WTC11 (cell line): Measurements from ENCODE around the gene SIGLEC1. TPM values are rescaled to one million over a fixed set of nuclear protein-coding genes. Genes with fewer than 3 reads are reported as not detected.

ENCODE experiments used
- ATAC-seq: fragments of 200-7000 bp; cut with Tn5 transposase; 2 replicates; pipeline ENCODE4 v1.10.0; 2021; ENCODE audit warnings: mild to moderate bottlenecking, moderate library complexity
- CTCF ChIA-PET: fragments of 300-600 bp; sonication (Branson Sonifier 250); formaldehyde crosslinking; loops from one replicate; lab custom pipeline; 2021; ENCODE audit warnings: antibody characterized with exemption; lab: Charles Lee
- POLR2A ChIA-PET: fragments of 350-600 bp; sonication (Branson Sonifier 250); formaldehyde crosslinking; loops from one replicate; lab custom pipeline; 2021; ENCODE audit warnings: antibody characterized with exemption; lab: Charles Lee
- DNase-seq: peaks from one replicate; pipeline ENCODE4 v3.0.0; 2021; ENCODE audit warnings: low spot score
- H3K27ac Mint-ChIP-seq: 2 replicates; pipeline ENCODE4 v1.8.0; 2021; ENCODE audit warnings: mixed read lengths
- H3K27me3 Mint-ChIP-seq: 2 replicates; pipeline ENCODE4 v1.8.0; 2021; ENCODE audit warnings: low read depth, mild to moderate bottlenecking, moderate library complexity, mixed read lengths
- H3K36me3 Mint-ChIP-seq: 2 replicates; pipeline ENCODE4 v1.8.0; 2021; ENCODE audit warnings: mixed read lengths
- H3K4me1 Mint-ChIP-seq: 2 replicates; pipeline ENCODE4 v1.8.0; 2022; ENCODE audit warnings: mixed read lengths
- H3K4me3 Mint-ChIP-seq: 2 replicates; pipeline ENCODE4 v1.8.0; 2021; ENCODE audit warnings: mild to moderate bottlenecking, moderate library complexity, mixed read lengths
- H3K9me3 Mint-ChIP-seq: 2 replicates; pipeline ENCODE4 v1.8.0; 2021; ENCODE audit warnings: mixed read lengths
- ARID4B ChIP-seq: sonication (generic); formaldehyde crosslinking; IDR thresholded peaks from 2 replicates; pipeline ENCODE4 v1.8.0; 2023; ENCODE audit warnings: missing genetic modification reagents, mild to moderate bottlenecking, borderline replicate concordance
- CREM ChIP-seq: sonication (generic); formaldehyde crosslinking; IDR thresholded peaks from 2 replicates; pipeline ENCODE4 v1.8.1; 2022; ENCODE audit warnings: mild to moderate bottlenecking, missing genetic modification reagents, moderate library complexity
- GABPB1 ChIP-seq: sonication (generic); formaldehyde crosslinking; IDR thresholded peaks from 2 replicates; pipeline ENCODE4 v1.8.1; 2023; ENCODE audit warnings: mild to moderate bottlenecking, missing genetic modification reagents
- NFATC4 ChIP-seq: fragments of 250-450 bp; sonication (Bioruptor Pico); IDR thresholded peaks from 2 replicates; pipeline ENCODE4 v1.9.0; 2021; ENCODE audit warnings: mild to moderate bottlenecking
- NFYB ChIP-seq: sonication (generic); formaldehyde crosslinking; conservative IDR thresholded peaks from 2 replicates; pipeline ENCODE4 v1.8.0; 2022; ENCODE audit warnings: low read depth, missing genetic modification reagents
- NR2C2 ChIP-seq: sonication (generic); formaldehyde crosslinking; IDR thresholded peaks from 2 replicates; pipeline ENCODE4 v1.8.0; 2022; ENCODE audit warnings: mild to moderate bottlenecking, missing genetic modification reagents
- PREB ChIP-seq: sonication (generic); formaldehyde crosslinking; IDR thresholded peaks from 2 replicates; pipeline ENCODE4 v1.8.1; 2022; ENCODE audit warnings: mild to moderate bottlenecking, missing genetic modification reagents, moderate library complexity, borderline replicate concordance
- SOX15 ChIP-seq: fragments of 250-450 bp; sonication (Bioruptor Pico); IDR thresholded peaks from 2 replicates; pipeline ENCODE4 v1.9.0; 2021; ENCODE audit warnings: mild to moderate bottlenecking
- USF1 ChIP-seq: sonication (generic); formaldehyde crosslinking; IDR thresholded peaks from 2 replicates; pipeline ENCODE4 v1.8.0; 2022; ENCODE audit warnings: mild to moderate bottlenecking, missing genetic modification reagents
- USF2 ChIP-seq: sonication (generic); formaldehyde crosslinking; IDR thresholded peaks from 2 replicates; pipeline ENCODE4 v1.8.1; 2023; ENCODE audit warnings: mild to moderate bottlenecking, missing genetic modification reagents, moderate library complexity
- ZNF121 ChIP-seq: sonication (generic); formaldehyde crosslinking; IDR thresholded peaks from 2 replicates; pipeline ENCODE4 v1.8.0; 2023; ENCODE audit warnings: missing genetic modification reagents
- ZNF532 ChIP-seq: fragments of 250-450 bp; sonication (Bioruptor Pico); IDR thresholded peaks from 2 replicates; pipeline ENCODE4 v1.9.0; 2021; ENCODE audit warnings: mild to moderate bottlenecking, borderline replicate concordance
- total RNA-seq: library from RNA; stranded (reverse); gene quantifications from 3 replicates; pipeline ENCODE4 v1.2.3, GENCODE V29; 2021
- TF ChIP-seq, protein P1 (sequence below): sonication (generic); formaldehyde crosslinking; IDR thresholded peaks from 2 replicates; pipeline ENCODE4 v1.8.0; 2022; ENCODE audit warnings: mild to moderate bottlenecking, missing genetic modification reagents
- TF ChIP-seq, protein P2 (sequence below): sonication (generic); formaldehyde crosslinking; conservative IDR thresholded peaks from 2 replicates; pipeline ENCODE4 v1.8.1; 2023; ENCODE audit warnings: mild to moderate bottlenecking, low read depth, missing genetic modification reagents, moderate library complexity
- TF ChIP-seq, protein P3 (sequence below): fragments of 250-450 bp; sonication (Bioruptor Pico); conservative IDR thresholded peaks from 2 replicates; pipeline ENCODE4 v1.9.0; 2021; ENCODE audit warnings: mild to moderate bottlenecking
- TF ChIP-seq, protein P4 (sequence below): fragments of 250-450 bp; sonication (Bioruptor Pico); IDR thresholded peaks from 2 replicates; pipeline ENCODE4 v1.8.0; 2021; ENCODE audit warnings: mild to moderate bottlenecking

Gene SIGLEC1
- total RNA-seq, 1 experiment from 2014 or later = 0.04 TPM

DNA sequence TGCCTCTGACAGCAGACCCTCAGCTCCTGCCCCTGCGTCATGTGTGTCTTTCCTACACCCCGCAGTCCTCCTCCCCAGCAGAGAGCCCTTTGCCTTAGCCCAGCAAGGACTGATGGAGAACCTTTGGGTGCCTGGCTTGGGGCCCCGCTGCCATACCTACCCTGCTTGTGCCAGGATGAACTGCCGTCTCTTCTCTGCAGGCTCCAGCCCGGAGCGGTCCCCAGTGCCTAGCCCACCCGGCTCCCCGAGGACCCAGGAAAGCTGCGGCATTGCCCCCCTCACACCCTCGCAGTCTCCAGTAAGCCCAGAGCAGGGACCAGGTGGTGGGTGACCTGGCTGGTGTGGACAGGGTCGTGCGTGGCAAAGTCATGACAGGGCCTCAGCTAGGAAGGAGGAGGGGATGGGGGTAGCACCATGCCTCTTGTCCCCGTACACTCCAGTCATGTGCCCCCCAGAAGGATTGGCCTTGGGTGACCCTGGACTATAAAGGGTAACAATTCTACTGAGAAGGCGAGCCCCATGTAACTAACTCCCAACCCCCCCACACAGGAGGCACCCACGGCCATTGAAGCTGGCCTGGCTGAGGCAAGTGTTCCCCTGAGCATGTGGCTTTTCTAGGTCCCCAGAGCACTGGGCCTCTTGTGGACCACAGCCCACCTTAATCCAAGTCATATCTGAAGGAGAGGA is 28.4 kb upstream of the SIGLEC1 start (continued):
- TF ChIP-seq ARID4B (CRISPR knock-in tag) (no peak), ZNF121 (no peak), CREM (CRISPR knock-in tag) (no peak)

GRCh38 chr20:3739926-3740451 is 27.6 kb upstream of the SIGLEC1 start:
- Mint-ChIP-seq H3K27ac (no peak overlapping the region), H3K36me3 (no peaks in the 10 kb centered on the region), H3K4me1 (peaks cover 30% of the 10 kb centered on the region), H3K27me3 (peaks cover 5% of the 10 kb centered on the region), H3K9me3 (no peaks in the 10 kb centered on the region), H3K4me3 (no peak overlapping the region)
- ChIA-PET CTCF (interaction anchor here (0.5 to 3.7 kb wide), 13 partner anchors 10 to 167 kb away, joined by 3 to 47 read pairs (median 4); partner anchors contain the start of gene AP5S1), POLR2A (no interaction called here)
- TF ChIP-seq, protein P1, sequence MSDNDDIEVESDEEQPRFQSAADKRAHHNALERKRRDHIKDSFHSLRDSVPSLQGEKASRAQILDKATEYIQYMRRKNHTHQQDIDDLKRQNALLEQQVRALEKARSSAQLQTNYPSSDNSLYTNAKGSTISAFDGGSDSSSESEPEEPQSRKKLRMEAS (CRISPR knock-in tag) = 0 out of 2 replicates have a peak, but pooled peaks have one; percentile 33
- TF ChIP-seq, protein P2, sequence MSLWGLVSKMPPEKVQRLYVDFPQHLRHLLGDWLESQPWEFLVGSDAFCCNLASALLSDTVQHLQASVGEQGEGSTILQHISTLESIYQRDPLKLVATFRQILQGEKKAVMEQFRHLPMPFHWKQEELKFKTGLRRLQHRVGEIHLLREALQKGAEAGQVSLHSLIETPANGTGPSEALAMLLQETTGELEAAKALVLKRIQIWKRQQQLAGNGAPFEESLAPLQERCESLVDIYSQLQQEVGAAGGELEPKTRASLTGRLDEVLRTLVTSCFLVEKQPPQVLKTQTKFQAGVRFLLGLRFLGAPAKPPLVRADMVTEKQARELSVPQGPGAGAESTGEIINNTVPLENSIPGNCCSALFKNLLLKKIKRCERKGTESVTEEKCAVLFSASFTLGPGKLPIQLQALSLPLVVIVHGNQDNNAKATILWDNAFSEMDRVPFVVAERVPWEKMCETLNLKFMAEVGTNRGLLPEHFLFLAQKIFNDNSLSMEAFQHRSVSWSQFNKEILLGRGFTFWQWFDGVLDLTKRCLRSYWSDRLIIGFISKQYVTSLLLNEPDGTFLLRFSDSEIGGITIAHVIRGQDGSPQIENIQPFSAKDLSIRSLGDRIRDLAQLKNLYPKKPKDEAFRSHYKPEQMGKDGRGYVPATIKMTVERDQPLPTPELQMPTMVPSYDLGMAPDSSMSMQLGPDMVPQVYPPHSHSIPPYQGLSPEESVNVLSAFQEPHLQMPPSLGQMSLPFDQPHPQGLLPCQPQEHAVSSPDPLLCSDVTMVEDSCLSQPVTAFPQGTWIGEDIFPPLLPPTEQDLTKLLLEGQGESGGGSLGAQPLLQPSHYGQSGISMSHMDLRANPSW (CRISPR knock-in tag) = no peak
- TF ChIP-seq NFYB (no peak), ZNF532 (no peak), PREB (no peak), SOX15 (no peak), GABPB1 (CRISPR knock-in tag) (no peak), USF1 (CRISPR knock-in tag) (peak; percentile 44), NFATC4 (CRISPR knock-in tag) (no peak), NR2C2 (CRISPR knock-in tag) (no peak), USF2 (CRISPR knock-in tag) (peak; percentile 41; the same call in 1 of the 2 replicates)
- TF ChIP-seq, protein P3, sequence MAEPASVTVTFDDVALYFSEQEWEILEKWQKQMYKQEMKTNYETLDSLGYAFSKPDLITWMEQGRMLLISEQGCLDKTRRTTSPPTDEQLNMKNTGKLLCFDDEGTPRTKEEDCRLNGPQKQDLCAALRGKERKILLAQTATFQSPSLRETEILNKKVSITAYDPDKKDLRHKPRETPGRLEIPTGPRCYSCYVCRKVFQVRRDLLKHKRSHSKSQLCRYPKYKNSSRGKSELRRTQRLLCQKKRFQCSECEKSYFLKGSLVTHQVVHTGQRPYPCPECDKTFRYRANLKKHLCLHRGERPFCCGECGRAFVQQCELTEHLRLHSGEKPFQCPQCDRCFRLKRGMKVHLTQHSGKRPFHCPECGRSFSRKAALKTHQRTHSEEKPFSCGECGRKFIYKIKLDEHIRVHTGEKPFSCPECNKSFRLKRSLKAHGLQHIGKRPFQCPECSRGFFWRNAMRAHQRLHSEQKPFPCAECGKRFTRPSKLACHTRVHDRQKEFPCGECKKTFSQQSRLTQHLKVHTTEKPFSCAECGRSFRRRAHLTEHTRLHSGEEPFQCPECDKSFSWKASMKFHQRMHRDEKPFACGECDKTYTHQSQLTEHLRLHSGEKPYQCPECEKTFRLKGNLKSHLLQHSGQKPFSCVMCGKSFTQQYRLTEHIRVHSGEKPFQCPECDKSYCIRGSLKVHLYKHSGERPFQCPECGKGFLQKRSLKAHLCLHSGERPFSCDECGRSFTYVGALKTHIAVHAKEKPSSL (CRISPR knock-in tag) = no peak
- TF ChIP-seq, protein P4, sequence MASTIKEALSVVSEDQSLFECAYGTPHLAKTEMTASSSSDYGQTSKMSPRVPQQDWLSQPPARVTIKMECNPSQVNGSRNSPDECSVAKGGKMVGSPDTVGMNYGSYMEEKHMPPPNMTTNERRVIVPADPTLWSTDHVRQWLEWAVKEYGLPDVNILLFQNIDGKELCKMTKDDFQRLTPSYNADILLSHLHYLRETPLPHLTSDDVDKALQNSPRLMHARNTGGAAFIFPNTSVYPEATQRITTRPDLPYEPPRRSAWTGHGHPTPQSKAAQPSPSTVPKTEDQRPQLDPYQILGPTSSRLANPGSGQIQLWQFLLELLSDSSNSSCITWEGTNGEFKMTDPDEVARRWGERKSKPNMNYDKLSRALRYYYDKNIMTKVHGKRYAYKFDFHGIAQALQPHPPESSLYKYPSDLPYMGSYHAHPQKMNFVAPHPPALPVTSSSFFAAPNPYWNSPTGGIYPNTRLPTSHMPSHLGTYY (CRISPR knock-in tag) = no peak
- peak; percentile 6 for ATAC-seq
- DNase-seq = no peak
